HepG2 (cell line): ENCODE results near the gene CNPY4. TPM values are rescaled to one million over a fixed set of nuclear protein-coding genes. Genes with fewer than 3 reads are reported as not detected.
A peak's percentile ranks its signal among the peaks of the same experiment; 100 is the strongest.

Experiments
- CCDC6 ChIP-seq: sonication (generic); formaldehyde crosslinking; IDR thresholded peaks from 2 replicates; pipeline ENCODE4 v1.8.1; 2022; ENCODE audit warnings: mild to moderate bottlenecking, missing genetic modification reagents, moderate library complexity
- DMAP1 ChIP-seq: IDR thresholded peaks from 2 replicates; pipeline ENCODE4 v1.6.1; 2016
- EED ChIP-seq: sonication (generic); formaldehyde crosslinking; IDR thresholded peaks from 2 replicates; pipeline ENCODE4 v1.5.0; 2020; ENCODE audit warnings: mild to moderate bottlenecking, missing genetic modification reagents
- GTF3A ChIP-seq: sonication (generic); formaldehyde crosslinking; conservative IDR thresholded peaks from 2 replicates; pipeline ENCODE4 v1.4.0; 2020; ENCODE audit warnings: mild to moderate bottlenecking, missing genetic modification reagents
- HES4 ChIP-seq: sonication (generic); formaldehyde crosslinking; IDR thresholded peaks from 2 replicates; pipeline ENCODE4 v1.9.0; 2021; ENCODE audit warnings: mild to moderate bottlenecking, missing genetic modification reagents, borderline replicate concordance
- HMG20B ChIP-seq: conservative IDR thresholded peaks from 2 replicates; pipeline ENCODE4 v1.6.1; 2016; ENCODE audit warnings: missing genetic modification reagents, missing compliant biosample characterization
- KDM2A ChIP-seq: sonication (generic); formaldehyde crosslinking; IDR thresholded peaks from 2 replicates; pipeline ENCODE4 v1.4.0; 2020; ENCODE audit warnings: low read depth, missing genetic modification reagents, borderline replicate concordance
- KDM5B ChIP-seq: sonication (generic); formaldehyde crosslinking; IDR thresholded peaks from 2 replicates; pipeline ENCODE4 v1.4.0; 2020; ENCODE audit warnings: missing genetic modification reagents, mild to moderate bottlenecking, borderline replicate concordance
- MAF1 ChIP-seq: sonication (generic); formaldehyde crosslinking; IDR thresholded peaks from 2 replicates; pipeline ENCODE4 v1.5.0; 2020; ENCODE audit warnings: missing genetic modification reagents, borderline replicate concordance
- MAX ChIP-seq: IDR thresholded peaks from 2 replicates; pipeline ENCODE4 v1.6.1; 2012; ENCODE audit warnings: inconsistent platforms
- MBNL3 ChIP-seq: fragments of 250-450 bp; sonication (Bioruptor Pico); conservative IDR thresholded peaks from 2 replicates; pipeline ENCODE4 v1.8.0; 2022; ENCODE audit warnings: mild to moderate bottlenecking, inconsistent platforms
- NCOR1 ChIP-seq: fragments of 200-600 bp; sonication (generic); IDR thresholded peaks from 2 replicates; pipeline ENCODE4 v1.7.0; 2017; ENCODE audit warnings: antibody characterized with exemption, low read length, borderline replicate concordance
- NFE2 ChIP-seq: sonication (generic); formaldehyde crosslinking; IDR thresholded peaks from 2 replicates; pipeline ENCODE4 v1.4.0; 2020; ENCODE audit warnings: missing genetic modification reagents
- NFE2L2 ChIP-seq: fragments of 150-350 bp; IDR thresholded peaks from 2 replicates; pipeline ENCODE4 v1.6.1; 2014; ENCODE audit warnings: low read length
- NFIB ChIP-seq: sonication (generic); formaldehyde crosslinking; IDR thresholded peaks from 2 replicates; pipeline ENCODE4 v1.9.0; 2021; ENCODE audit warnings: missing genetic modification reagents, mild to moderate bottlenecking, borderline replicate concordance
- PBX3 ChIP-seq: sonication (generic); formaldehyde crosslinking; IDR thresholded peaks from 2 replicates; pipeline ENCODE4 v1.8.1; 2023; ENCODE audit warnings: missing genetic modification reagents, inconsistent platforms, borderline replicate concordance
- PLSCR1 ChIP-seq: sonication (generic); formaldehyde crosslinking; IDR thresholded peaks from 2 replicates; pipeline ENCODE4 v1.5.0; 2020; ENCODE audit warnings: missing genetic modification reagents, mild to moderate bottlenecking, borderline replicate concordance
- PRDM4 ChIP-seq: sonication (generic); formaldehyde crosslinking; IDR thresholded peaks from 2 replicates; pipeline ENCODE4 v1.9.0; 2021; ENCODE audit warnings: missing genetic modification reagents, borderline replicate concordance
- RFX5 ChIP-seq: IDR thresholded peaks from 2 replicates; pipeline ENCODE4 v1.6.1; 2011; ENCODE audit warnings: low read depth, low read length, improper control_type of control experiment
- SMARCC2 ChIP-seq: fragments of 450-650 bp; IDR thresholded peaks from 2 replicates; pipeline ENCODE4 v1.6.1; 2017; ENCODE audit warnings: antibody characterized with exemption, mild to moderate bottlenecking
- SRSF9 ChIP-seq: fragments of 200-400 bp; formaldehyde crosslinking; IDR thresholded peaks from 2 replicates; pipeline ENCODE4 v1.6.1; 2018; ENCODE audit warnings: borderline replicate concordance, mild to moderate bottlenecking, low read depth, low read length; ENCODE audit not compliant: insufficient read depth, poor library complexity, severe bottlenecking
- STAT5B ChIP-seq: sonication (generic); formaldehyde crosslinking; IDR thresholded peaks from 2 replicates; pipeline ENCODE4 v1.4.0; 2020; ENCODE audit warnings: missing genetic modification reagents
- THYN1 ChIP-seq: sonication (generic); formaldehyde crosslinking; IDR thresholded peaks from 2 replicates; pipeline ENCODE4 v1.8.1; 2023; ENCODE audit warnings: low read depth, mild to moderate bottlenecking, moderate library complexity, missing genetic modification reagents, borderline replicate concordance
- ZMYM4 ChIP-seq: sonication (generic); formaldehyde crosslinking; IDR thresholded peaks from 2 replicates; pipeline ENCODE4 v1.8.1; 2023; ENCODE audit warnings: mild to moderate bottlenecking, missing genetic modification reagents
- ZNF138 ChIP-seq: sonication (generic); formaldehyde crosslinking; IDR thresholded peaks from 2 replicates; pipeline ENCODE4 v1.5.0; 2020; ENCODE audit warnings: mild to moderate bottlenecking, low read depth, missing genetic modification reagents
- ZNF350 ChIP-seq: sonication (generic); formaldehyde crosslinking; IDR thresholded peaks from 2 replicates; pipeline ENCODE4 v1.4.0; 2020; ENCODE audit warnings: mild to moderate bottlenecking, low read depth, missing genetic modification reagents, borderline replicate concordance
- ZNF510 ChIP-seq: sonication (generic); formaldehyde crosslinking; IDR thresholded peaks from 2 replicates; pipeline ENCODE4 v1.4.0; 2020; ENCODE audit warnings: low read depth, mild to moderate bottlenecking, missing genetic modification reagents
- ZNF891 ChIP-seq: sonication (generic); formaldehyde crosslinking; IDR thresholded peaks from 2 replicates; pipeline ENCODE4 v1.5.0; 2020; ENCODE audit warnings: mild to moderate bottlenecking, missing genetic modification reagents
- ZSCAN9 ChIP-seq: IDR thresholded peaks from 2 replicates; pipeline ENCODE4 v1.6.1; 2016; ENCODE audit warnings: borderline replicate concordance
- polyA plus RNA-seq, 8 experiments: library from polyadenylated mRNA; depleted of rRNA in 3 of 8; stranded (reverse) in 7 of 8; unstranded in 1 of 8; fragments of >200 nt; fragmentation: Illumina TruSeq in 4 of 8; extraction: Trizol in 4 of 8; gene quantifications; 2 replicates each; pipeline versions ENCODE4 v1.2.1 to v1.2.3, GENCODE V29; 2011 to 2016; ENCODE audit warnings: low read depth in 4 of 8, missing spikeins in 1 of 8, mixed read lengths in 1 of 8; ENCODE audit not compliant: insufficient read depth in 1 of 8
- total RNA-seq, 5 experiments: library from RNA; depleted of rRNA; stranded (reverse); fragments of >200 nt; fragmentation: Illumina TruSeq; extraction: Trizol; gene quantifications; 2 replicates each; pipeline ENCODE4 v1.2.3, GENCODE V29; 2016; ENCODE audit warnings: low read depth in 1 of 5

The CNPY4 gene
- total and polyA plus RNA-seq, 2 of the 13 experiments (the other 11 are each of a cell fraction or from before 2014, with no cell fraction given), result 6.2 to 12.7 TPM

GRCh38 chr7:100122067-100122466, 2.6 kb downstream of the CNPY4 start (continued):
- no peak; the same call in 1 of the 2 replicates for TF ChIP-seq ZSCAN9 (CRISPR knock-in tag)
- no peak for TF ChIP-seq STAT5B (CRISPR knock-in tag)
- peak; percentile 54; the same call in 1 of the 2 replicates for TF ChIP-seq ZNF350
- TF ChIP-seq CCDC6, result no peak
- TF ChIP-seq MAF1 (CRISPR knock-in tag), result no peak
- TF ChIP-seq PLSCR1 (CRISPR knock-in tag), result no peak
- TF ChIP-seq KDM2A (CRISPR knock-in tag), result peak; percentile 59; the same call in 1 of the 2 replicates
- no peak for TF ChIP-seq NFIB (CRISPR knock-in tag)
- no peak for TF ChIP-seq PBX3
- TF ChIP-seq EED, result no peak
- no peak for TF ChIP-seq KDM5B (CRISPR knock-in tag)
- peak; percentile 74 for TF ChIP-seq DMAP1 (CRISPR knock-in tag)
- TF ChIP-seq NCOR1, result no peak
- TF ChIP-seq ZMYM4 (CRISPR knock-in tag), result no peak
- no peak for TF ChIP-seq RFX5
- TF ChIP-seq ZNF138 (CRISPR knock-in tag), result no peak
- no peak for TF ChIP-seq HMG20B (CRISPR knock-in tag)
- TF ChIP-seq ZNF891 (CRISPR knock-in tag), result no peak
- peak; percentile 92 for TF ChIP-seq MAX
- no peak for TF ChIP-seq SRSF9
- TF ChIP-seq SMARCC2, result no peak
- no peak for TF ChIP-seq PRDM4 (CRISPR knock-in tag)
- TF ChIP-seq GTF3A (CRISPR knock-in tag), result no peak
- TF ChIP-seq HES4, result no peak
- TF ChIP-seq THYN1 (CRISPR knock-in tag), result no peak
- no peak for TF ChIP-seq NFE2L2
- TF ChIP-seq MBNL3 (CRISPR knock-in tag), result no peak
- TF ChIP-seq NFE2 (CRISPR knock-in tag), result no peak
- TF ChIP-seq ZNF510, result no peak
